HFFc6 (cell line): ENCODE results near the gene COQ7. TPM values are rescaled to one million over a fixed set of nuclear protein-coding genes. Genes with fewer than 3 reads are reported as not detected.
A peak's percentile ranks its signal among the peaks of the same experiment; 100 is the strongest.

ENCODE experiments used
- DNase-seq: peaks from one replicate; pipeline ENCODE4 v3.0.0-alpha.2; 2018
- H3K27ac Mint-ChIP-seq: 2 replicates; pipeline ENCODE4 v1.8.0; 2020; ENCODE audit warnings: mild to moderate bottlenecking, mixed read lengths
- H3K27me3 Mint-ChIP-seq: 2 replicates; pipeline ENCODE4 v1.8.0; 2021; ENCODE audit warnings: mild to moderate bottlenecking, moderate library complexity, mixed read lengths; ENCODE audit not compliant: insufficient read depth
- H3K36me3 Mint-ChIP-seq: 2 replicates; pipeline ENCODE4 v1.8.0; 2021; ENCODE audit warnings: low read depth, mixed read lengths
- H3K4me1 Mint-ChIP-seq: 2 replicates; pipeline ENCODE4 v1.8.0; 2020; ENCODE audit warnings: low read depth, mixed read lengths
- H3K4me3 Mint-ChIP-seq: 2 replicates; pipeline ENCODE4 v1.8.0; 2020; ENCODE audit warnings: mild to moderate bottlenecking, moderate library complexity, mixed read lengths
- H3K9me3 Mint-ChIP-seq: 2 replicates; pipeline ENCODE4 v1.8.0; 2020; ENCODE audit warnings: mild to moderate bottlenecking, mixed read lengths
- CTCF ChIP-seq: fragments of 200-600 bp; sonication (generic); IDR thresholded peaks from 2 replicates; pipeline ENCODE4 v1.5.0; 2021; ENCODE audit warnings: antibody characterized with exemption, mild to moderate bottlenecking
- total RNA-seq, 6 experiments: library from RNA; stranded (reverse); fragmentation: NEBNext Ultra II Directional; extraction: Animal tissue kit (Norgen Biotek cat#: 25700); gene quantifications; 2 replicates in 1 of 6; 3 replicates in 5 of 6; pipeline ENCODE4 v1.2.3, GENCODE V29; 2021

Gene COQ7
- total RNA-seq, 6 experiments from 2014 or later: 15.1 to 19.1 (median 16.8) TPM

- TF ChIP-seq CTCF: peak; percentile 99
- H3K4me3 Mint-ChIP-seq: peak overlapping the region; percentile 91
- peaks cover 12% of the 10 kb centered on the region for H3K36me3 Mint-ChIP-seq
- peaks cover 2% of the 10 kb centered on the region; the same call in 1 of the 2 replicates for H3K27me3 Mint-ChIP-seq
- peak overlapping the region; percentile 84 for H3K27ac Mint-ChIP-seq
- H3K9me3 Mint-ChIP-seq: peaks cover 1% of the 10 kb centered on the region; the same call in 1 of the 2 replicates
- DNase-seq: peak; percentile 88
- H3K4me1 Mint-ChIP-seq: peaks cover 23% of the 10 kb centered on the region
Measured at GRCh38 chr16:19086322-19087199, 19.1 kb downstream of the COQ7 start.

GRCh38 chr16:19088341-19088916 is 21.0 kb downstream of the COQ7 start:
- Mint-ChIP-seq H3K9me3 (peaks cover 8% of the 10 kb centered on the region), H3K4me1 (peaks cover 42% of the 10 kb centered on the region), H3K36me3 (peaks cover 11% of the 10 kb centered on the region), H3K4me3 (no peak overlapping the region), H3K27me3 (peaks cover 4% of the 10 kb centered on the region; the same call in 1 of the 2 replicates), H3K27ac (no peak overlapping the region)
- TF ChIP-seq CTCF: no peak
- DNase-seq: no peak

- Mint-ChIP-seq H3K36me3 (peaks cover 11% of the 10 kb centered on the region), H3K27me3 (peaks cover 4% of the 10 kb centered on the region; the same call in 1 of the 2 replicates), H3K4me1 (peaks cover 42% of the 10 kb centered on the region), H3K4me3 (no peak overlapping the region), H3K9me3 (peaks cover 8% of the 10 kb centered on the region), H3K27ac (no peak overlapping the region)
- TF ChIP-seq CTCF: no peak
- no peak for DNase-seq
Measured at GRCh38 chr16:19089410-19089955, 22.1 kb downstream of the COQ7 start.

GRCh38 chr16:19090916-19091315 is 23.5 kb downstream of the COQ7 start:
- H3K9me3 Mint-ChIP-seq: peaks cover 8% of the 10 kb centered on the region
- no peak for DNase-seq
- H3K4me1 Mint-ChIP-seq: peaks cover 46% of the 10 kb centered on the region
- peaks cover 11% of the 10 kb centered on the region for H3K36me3 Mint-ChIP-seq
- TF ChIP-seq CTCF: no peak; the same call in 1 of the 2 replicates
- no peak overlapping the region for H3K27ac Mint-ChIP-seq
- no peak overlapping the region for H3K4me3 Mint-ChIP-seq
- peaks cover 4% of the 10 kb centered on the region; the same call in 1 of the 2 replicates for H3K27me3 Mint-ChIP-seq

- Mint-ChIP-seq H3K36me3 (peaks cover 12% of the 10 kb centered on the region), H3K9me3 (peaks cover 9% of the 10 kb centered on the region), H3K27me3 (peaks cover 4% of the 10 kb centered on the region; the same call in 1 of the 2 replicates), H3K27ac (peak overlapping the region; percentile 47), H3K4me3 (no peak overlapping the region), H3K4me1 (peaks cover 41% of the 10 kb centered on the region)
- no peak for DNase-seq
- TF ChIP-seq CTCF: no peak
Measured at GRCh38 chr16:19092653-19093410, 25.4 kb downstream of the COQ7 start.
